Loucy (cell line): ENCODE data around the gene DAG1.
A peak's percentile ranks its signal among the peaks of the same experiment; 100 is the strongest.

Experiments
- H2AFZ ChIP-seq: fragments of 200-600 bp; sonication (generic); 2 replicates; pipeline ENCODE4 v1.6.0; 2016; ENCODE audit warnings: antibody characterized with exemption, mild to moderate bottlenecking, low read length, moderate library complexity
- H3F3A ChIP-seq: fragments of 200-600 bp; 2 replicates; pipeline ENCODE4 v1.6.0; 2016; ENCODE audit warnings: antibody characterized with exemption, low read depth, mild to moderate bottlenecking
- H3K27me3 ChIP-seq: fragments of 200-600 bp; sonication (generic); 2 replicates; pipeline ENCODE4 v1.6.1; 2014; ENCODE audit warnings: low read length, mild to moderate bottlenecking; ENCODE audit not compliant: insufficient read depth, poor library complexity, severe bottlenecking
- H3K36me3 ChIP-seq: fragments of 200-600 bp; sonication (generic); 2 replicates; pipeline ENCODE4 v1.6.1; 2016; ENCODE audit warnings: low read length; ENCODE audit not compliant: insufficient read depth
- H3K4me1 ChIP-seq: fragments of 200-600 bp; sonication (generic); 2 replicates; pipeline ENCODE4 v1.5.1; 2014; ENCODE audit warnings: low read length, mild to moderate bottlenecking; ENCODE audit not compliant: insufficient read depth, poor library complexity, severe bottlenecking
- H3K4me2 ChIP-seq: fragments of 200-600 bp; sonication (generic); 2 replicates; pipeline ENCODE4 v1.6.0; 2014; ENCODE audit warnings: antibody characterized with exemption, low read length, low read depth, mild to moderate bottlenecking; ENCODE audit not compliant: poor library complexity, severe bottlenecking
- H3K4me3 ChIP-seq: fragments of 200-600 bp; sonication (generic); 2 replicates; pipeline ENCODE4 v1.5.1; 2014; ENCODE audit warnings: low read length, mild to moderate bottlenecking, mixed read lengths; ENCODE audit not compliant: poor library complexity, severe bottlenecking
- H3K79me2 ChIP-seq: fragments of 200-600 bp; sonication (generic); 2 replicates; pipeline ENCODE4 v1.6.1; 2014; ENCODE audit warnings: low read length; ENCODE audit not compliant: insufficient read depth
- H3K9ac ChIP-seq: fragments of 200-600 bp; sonication (generic); 2 replicates; pipeline ENCODE4 v1.6.0; 2014; ENCODE audit warnings: mild to moderate bottlenecking, low read depth, low read length, moderate library complexity; ENCODE audit not compliant: poor library complexity, severe bottlenecking
- H3K9me2 ChIP-seq: fragments of 200-600 bp; sonication (generic); replicated peaks from 2 replicates; pipeline ENCODE4 v1.6.1; 2016; ENCODE audit warnings: low read depth, low read length, mixed read lengths
- H3K9me3 ChIP-seq: fragments of 200-600 bp; sonication (generic); 2 replicates; pipeline ENCODE4 v1.6.1; 2014; ENCODE audit warnings: mild to moderate bottlenecking, antibody characterized with exemption, low read length, low read depth; ENCODE audit not compliant: insufficient read depth
- H4K20me1 ChIP-seq: fragments of 200-600 bp; sonication (generic); 2 replicates; pipeline ENCODE4 v1.6.0; 2014; ENCODE audit warnings: antibody characterized with exemption, low read length, mild to moderate bottlenecking; ENCODE audit not compliant: insufficient read depth, poor library complexity, severe bottlenecking
- CTCF ChIP-seq: fragments of 200-600 bp; sonication (generic); conservative IDR thresholded peaks from 2 replicates; pipeline ENCODE4 v1.5.1; 2014; ENCODE audit warnings: mild to moderate bottlenecking, antibody characterized with exemption, low read length
- EZH2phosphoT487 ChIP-seq: fragments of 200-600 bp; IDR thresholded peaks from 2 replicates; pipeline ENCODE4 v1.6.1; 2018; ENCODE audit warnings: antibody characterized with exemption, mild to moderate bottlenecking, moderate library complexity, borderline replicate concordance

The DAG1 gene

GRCh38 chr3:49554633-49555265, 84.7 kb downstream of the DAG1 start:
- peak overlapping the region; percentile 62 for H3K4me3 ChIP-seq
- no peak for TF ChIP-seq CTCF
- no peak for TF ChIP-seq EZH2phosphoT487
- no peak overlapping the region for H2AFZ ChIP-seq
- H3K4me2 ChIP-seq: peak overlapping the region; percentile 73
- peaks cover 8% of the 10 kb centered on the region for H3K4me1 ChIP-seq
- no peaks in the 10 kb centered on the region for H3K79me2 ChIP-seq
- no peak overlapping the region for H3K9ac ChIP-seq
- H3K36me3 ChIP-seq: no peaks in the 10 kb centered on the region
- H3K9me2 ChIP-seq: no peaks in the 10 kb centered on the region
- no peaks in the 10 kb centered on the region for H3K9me3 ChIP-seq
- H4K20me1 ChIP-seq: no peaks in the 10 kb centered on the region
- no peaks in the 10 kb centered on the region for H3K27me3 ChIP-seq
- no peaks in the 10 kb centered on the region for H3F3A ChIP-seq

DNA sequence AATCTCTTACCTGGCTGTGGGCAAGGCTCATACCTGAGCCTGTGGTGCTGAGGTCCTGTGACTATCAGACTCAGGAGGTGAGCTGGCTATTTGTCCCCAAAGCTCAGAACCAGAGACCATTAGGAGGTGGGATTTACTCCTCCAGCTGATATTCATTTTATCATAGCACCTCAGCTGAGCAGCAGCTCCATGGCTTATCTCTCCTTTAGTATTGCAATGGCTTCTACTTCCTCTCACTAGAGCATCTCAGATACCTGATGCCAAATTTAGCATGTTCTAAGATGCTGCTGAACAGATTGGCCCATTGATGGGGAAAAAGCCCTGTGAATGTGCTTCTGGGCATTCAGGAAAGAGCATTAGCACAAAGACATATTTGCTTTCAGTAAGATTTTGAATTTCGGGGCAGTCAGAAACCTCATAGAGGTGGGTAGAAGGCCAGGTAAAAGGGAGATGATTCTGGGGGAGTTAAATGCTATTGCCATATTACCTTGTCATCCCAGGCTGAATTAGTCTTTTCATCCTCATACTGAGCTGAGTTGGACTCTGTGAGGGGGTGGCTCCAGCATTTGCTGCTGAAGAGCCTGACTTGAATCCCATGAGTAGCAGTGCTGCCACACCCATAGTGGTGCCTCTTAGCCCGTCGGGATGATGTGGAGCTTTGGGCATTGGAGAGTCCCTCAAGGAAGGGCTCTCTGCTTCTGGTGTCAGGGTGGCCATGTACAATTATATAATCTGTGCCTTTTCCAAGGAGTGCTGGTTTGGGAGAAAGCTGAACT, 86.6 kb downstream of the DAG1 start:
- Histone ChIP-seq H3K27me3 (no peaks in the 10 kb centered on the region), H3K4me3 (no peak overlapping the region)

DNA sequence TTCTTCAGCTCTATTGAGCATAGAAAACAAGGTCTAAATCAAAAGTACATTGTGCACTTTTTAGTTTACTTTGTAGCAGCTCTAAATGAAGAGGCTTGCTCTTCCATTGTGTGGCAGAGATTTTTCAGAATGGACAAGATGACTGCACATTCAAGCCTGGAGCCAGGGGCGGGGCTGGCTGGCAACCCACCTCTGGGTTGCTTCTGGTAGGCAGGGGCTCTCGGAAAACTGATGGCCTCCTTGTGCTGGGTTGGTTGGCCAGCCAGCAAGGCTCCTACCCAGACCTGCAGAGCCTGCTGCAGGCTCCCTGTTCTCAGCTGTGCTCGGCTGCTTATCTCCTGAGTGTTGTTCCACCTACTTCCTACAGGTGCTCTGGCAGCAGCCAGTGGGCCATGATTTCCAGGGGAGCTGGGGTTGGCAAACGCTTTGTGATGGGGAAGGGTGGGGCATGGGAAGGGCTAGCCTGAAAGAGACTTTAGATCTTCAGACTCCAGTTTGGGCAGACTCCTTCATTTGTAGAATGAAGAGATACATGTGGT, 93.0 kb downstream of the DAG1 start:
- Histone ChIP-seq H3F3A (no peaks in the 10 kb centered on the region), H3K4me3 (no peak overlapping the region), H3K9me3 (no peaks in the 10 kb centered on the region), H3K79me2 (no peaks in the 10 kb centered on the region), H4K20me1 (no peaks in the 10 kb centered on the region), H3K9me2 (no peaks in the 10 kb centered on the region), H3K4me1 (no peaks in the 10 kb centered on the region), H2AFZ (no peak overlapping the region), H3K4me2 (no peak overlapping the region), H3K27me3 (no peaks in the 10 kb centered on the region), H3K36me3 (no peaks in the 10 kb centered on the region), H3K9ac (no peak overlapping the region)
- TF ChIP-seq EZH2phosphoT487: no peak
- no peak for TF ChIP-seq CTCF

More for the DNA sequence above, 86.6 kb downstream of the DAG1 start:
- Histone ChIP-seq H3K4me1 (peaks cover 8% of the 10 kb centered on the region), H3K9ac (no peak overlapping the region), H3K36me3 (no peaks in the 10 kb centered on the region), H3F3A (no peaks in the 10 kb centered on the region), H3K9me2 (no peaks in the 10 kb centered on the region), H3K4me2 (no peak overlapping the region), H3K9me3 (no peaks in the 10 kb centered on the region), H3K79me2 (no peaks in the 10 kb centered on the region), H4K20me1 (no peaks in the 10 kb centered on the region), H2AFZ (no peak overlapping the region)
- TF ChIP-seq EZH2phosphoT487 (no peak), CTCF (no peak)
